Epithelial cell of proximal tubule (primary cell): ENCODE measurements around the gene TEAD1. TPM values are rescaled to one million over a fixed set of nuclear protein-coding genes. Genes with fewer than 3 reads are reported as not detected.

Experiments used
- DNase-seq: peaks from one replicate; pipeline ENCODE4 v3.0.0-alpha.2; 2011; ENCODE audit warnings: low read depth
- H3K4me3 ChIP-seq: 2 replicates; pipeline ENCODE4 v1.5.1; 2011; ENCODE audit warnings: low read depth, mild to moderate bottlenecking, low read length
- total RNA-seq: library from RNA; depleted of rRNA; stranded (reverse); fragments of >200 nt; gene quantifications from 2 replicates; pipeline ENCODE4 v1.2.3, GENCODE V29; 2015
- TF ChIP-seq, protein P1 (sequence below): conservative IDR thresholded peaks from 2 replicates; pipeline ENCODE4 v1.5.1; 2012; ENCODE audit warnings: low read depth, mild to moderate bottlenecking, low read length

TEAD1 gene
- total RNA-seq, 1 donor from 2014 or later = 61.9 TPM

DNA sequence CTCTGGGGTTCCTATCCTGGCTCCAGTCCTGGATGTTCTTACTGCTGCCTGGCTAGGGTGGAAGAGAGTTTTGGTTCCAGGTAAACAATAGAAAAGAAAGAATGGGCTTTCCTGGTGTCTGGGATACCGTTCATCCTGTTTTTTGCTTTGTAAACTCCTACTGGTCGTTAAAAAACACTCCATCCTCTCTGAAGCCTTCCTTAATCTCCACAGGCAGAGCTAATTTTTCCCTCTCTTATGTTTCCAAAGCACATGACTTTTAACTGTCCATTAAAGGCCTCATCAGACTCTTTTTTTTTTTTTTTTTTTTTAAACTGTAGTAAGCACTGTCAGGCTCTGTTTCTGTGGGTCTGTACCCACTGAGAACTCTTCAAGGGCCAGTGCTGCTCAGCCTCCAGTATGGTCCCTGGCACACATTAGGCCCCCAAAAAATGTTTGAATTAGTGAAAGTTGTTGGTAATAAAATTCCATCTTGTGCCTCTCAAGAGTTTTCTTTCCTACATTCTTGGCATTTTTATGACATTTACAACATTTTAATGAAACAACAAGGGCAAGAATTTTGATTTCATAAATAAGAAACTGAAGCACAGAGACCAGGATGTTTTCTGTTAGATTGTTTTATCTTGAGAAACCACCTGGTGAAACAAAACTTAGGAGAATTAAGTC lies 104.2 kb downstream of the TEAD1 start:
- no peak for DNase-seq
- TF ChIP-seq, protein P1, sequence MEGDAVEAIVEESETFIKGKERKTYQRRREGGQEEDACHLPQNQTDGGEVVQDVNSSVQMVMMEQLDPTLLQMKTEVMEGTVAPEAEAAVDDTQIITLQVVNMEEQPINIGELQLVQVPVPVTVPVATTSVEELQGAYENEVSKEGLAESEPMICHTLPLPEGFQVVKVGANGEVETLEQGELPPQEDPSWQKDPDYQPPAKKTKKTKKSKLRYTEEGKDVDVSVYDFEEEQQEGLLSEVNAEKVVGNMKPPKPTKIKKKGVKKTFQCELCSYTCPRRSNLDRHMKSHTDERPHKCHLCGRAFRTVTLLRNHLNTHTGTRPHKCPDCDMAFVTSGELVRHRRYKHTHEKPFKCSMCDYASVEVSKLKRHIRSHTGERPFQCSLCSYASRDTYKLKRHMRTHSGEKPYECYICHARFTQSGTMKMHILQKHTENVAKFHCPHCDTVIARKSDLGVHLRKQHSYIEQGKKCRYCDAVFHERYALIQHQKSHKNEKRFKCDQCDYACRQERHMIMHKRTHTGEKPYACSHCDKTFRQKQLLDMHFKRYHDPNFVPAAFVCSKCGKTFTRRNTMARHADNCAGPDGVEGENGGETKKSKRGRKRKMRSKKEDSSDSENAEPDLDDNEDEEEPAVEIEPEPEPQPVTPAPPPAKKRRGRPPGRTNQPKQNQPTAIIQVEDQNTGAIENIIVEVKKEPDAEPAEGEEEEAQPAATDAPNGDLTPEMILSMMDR = no peak

DNA sequence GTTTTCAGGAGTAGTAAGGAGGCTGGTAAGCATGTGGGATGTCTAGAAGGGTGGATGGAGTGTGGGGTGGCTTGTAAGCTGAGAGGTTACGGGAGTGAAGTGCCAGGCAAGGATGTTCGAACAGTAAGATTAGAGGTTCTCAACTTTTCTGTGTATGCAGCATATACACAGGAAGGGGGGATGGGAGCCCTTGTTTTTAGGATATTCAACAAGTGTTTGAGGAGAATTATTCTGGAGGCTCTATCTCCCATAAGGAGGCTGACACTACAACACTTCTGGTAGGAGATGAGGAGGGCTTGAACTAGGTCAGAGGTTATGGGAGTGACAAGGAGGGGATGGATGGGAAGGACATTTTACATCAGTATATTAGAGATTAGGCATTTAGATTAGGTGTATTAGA lies 109.5 kb downstream of the TEAD1 start:
- TF ChIP-seq, protein P1 = no peak
- H3K4me3 ChIP-seq = no peak overlapping the region
- no peak for DNase-seq

More for the DNA sequence above, 104.2 kb downstream of the TEAD1 start:
- no peak overlapping the region for H3K4me3 ChIP-seq

DNA sequence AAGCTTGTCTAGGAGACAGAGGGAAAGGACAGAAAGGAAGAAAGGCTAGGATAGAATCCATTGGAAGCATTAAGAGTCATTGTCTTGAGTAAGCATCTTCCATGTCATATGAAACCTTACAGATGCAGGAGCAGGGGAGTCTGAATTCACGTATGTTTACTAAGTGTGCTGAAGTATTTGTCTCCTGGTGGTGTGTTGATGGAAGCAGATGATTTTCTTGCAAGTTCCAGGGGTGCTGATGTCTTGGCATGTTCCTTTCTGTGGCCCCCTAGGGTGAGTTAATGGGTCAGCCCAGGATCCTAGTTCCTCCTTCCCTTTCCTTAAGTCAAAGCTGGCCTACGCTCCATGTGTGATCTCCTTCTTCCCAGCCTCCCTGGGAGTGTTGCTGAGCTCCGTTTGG lies 110.2 kb downstream of the TEAD1 start:
- H3K4me3 ChIP-seq = no peak overlapping the region
- no peak for DNase-seq
- TF ChIP-seq, protein P1 = no peak

DNA sequence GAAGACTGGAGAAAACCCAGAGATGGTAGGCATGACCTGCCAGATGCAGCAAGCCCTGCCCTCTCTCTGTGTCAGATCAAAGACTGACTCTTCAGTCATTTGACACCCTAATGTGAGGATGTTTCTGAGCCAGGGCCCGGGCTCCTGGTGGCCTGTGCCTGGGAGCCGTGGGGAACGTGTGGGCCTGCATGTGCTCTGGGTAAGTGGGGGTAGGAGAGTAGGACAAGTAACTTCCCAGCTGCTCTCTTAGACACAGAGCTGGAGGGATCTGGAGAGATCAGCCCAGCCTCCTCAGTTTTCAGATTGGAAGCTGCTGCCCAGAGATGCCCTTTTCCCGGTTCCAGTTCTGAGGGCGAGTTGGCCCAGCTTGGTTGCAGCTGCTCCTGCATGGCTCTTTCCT lies 110.8 kb downstream of the TEAD1 start:
- no peak overlapping the region for H3K4me3 ChIP-seq
- DNase-seq = no peak
- TF ChIP-seq, protein P1 = no peak

DNA sequence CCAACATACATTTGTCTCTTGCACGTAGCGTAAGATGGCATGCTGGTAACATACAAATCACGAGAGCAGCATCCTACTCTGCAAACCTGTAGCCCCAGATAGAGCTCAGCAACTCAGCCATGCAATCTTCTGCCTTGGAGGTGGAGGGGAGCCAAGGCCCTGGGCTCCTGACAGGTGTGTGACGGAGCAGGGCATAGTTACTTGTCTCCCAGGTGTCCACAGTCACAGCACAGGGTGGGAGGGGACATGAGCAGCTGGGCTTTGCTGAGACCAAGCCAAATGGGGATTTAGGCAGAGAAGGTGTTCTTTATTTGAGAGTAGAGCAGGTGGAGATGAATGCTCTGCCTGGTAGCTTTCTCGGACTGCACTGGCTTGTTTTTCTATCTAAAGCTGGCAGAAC lies 111.7 kb downstream of the TEAD1 start:
- no peak overlapping the region for H3K4me3 ChIP-seq
- TF ChIP-seq, protein P1 = no peak
- DNase-seq = no peak

DNA sequence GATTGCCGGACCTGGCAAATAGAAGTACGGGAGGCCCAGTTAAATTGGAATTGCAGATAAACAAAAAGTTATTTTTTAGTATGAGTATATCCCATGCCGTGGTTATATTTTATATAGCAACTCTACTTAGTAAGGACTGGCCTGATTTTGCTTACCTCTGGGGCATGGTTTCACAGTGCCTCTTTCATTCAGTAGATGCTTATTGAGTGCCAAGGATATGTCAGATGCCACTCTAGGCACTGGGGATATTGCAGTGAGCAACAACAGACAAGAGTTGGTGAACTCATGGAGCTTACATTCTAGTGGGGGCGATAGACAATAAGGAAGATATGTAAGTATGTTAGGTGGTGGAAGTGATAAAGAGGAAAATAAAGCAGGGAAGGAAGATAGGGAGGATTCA lies 112.2 kb downstream of the TEAD1 start:
- TF ChIP-seq, protein P1 = no peak
- no peak for DNase-seq
- H3K4me3 ChIP-seq = no peak overlapping the region

DNA sequence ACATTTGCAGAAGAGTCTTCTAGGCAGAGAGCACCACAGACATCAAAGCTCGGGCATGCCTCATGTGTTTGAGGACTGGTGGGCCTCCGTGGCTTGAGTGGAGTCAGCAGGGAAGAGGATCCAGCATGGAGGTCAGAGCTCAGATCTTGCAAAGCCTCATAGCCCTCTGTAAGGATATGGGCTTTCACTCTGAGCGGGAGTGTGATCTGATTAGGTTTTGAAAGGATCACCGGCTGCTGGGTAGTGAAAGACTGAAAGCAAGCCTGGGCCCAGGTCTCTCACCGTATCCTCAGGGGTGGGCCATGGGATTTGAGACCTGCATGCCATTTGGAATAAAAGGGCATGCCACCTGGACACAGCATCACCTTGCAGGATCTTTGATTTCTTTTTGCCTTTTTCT lies 112.7 kb downstream of the TEAD1 start:
- TF ChIP-seq, protein P1 = no peak
- H3K4me3 ChIP-seq = no peak overlapping the region
- DNase-seq = no peak
